Aorta (tissue), 5 donors: Measurements from ENCODE around the gene ARL4A. TPM values are rescaled to one million over a fixed set of nuclear protein-coding genes. Genes with fewer than 3 reads are reported as not detected.

ENCODE experiments used
- ATAC-seq: fragments of 200-7000 bp; cut with Tn5 transposase; one replicate; pipeline ENCODE4 v1.9.1; 2022; ENCODE audit warnings: moderate library complexity; ENCODE audit not compliant: low FRiP score
- DNase-seq, 2 donors: peaks; one replicate each; pipeline ENCODE4 v3.0.0-alpha.2; 2020
- H3K27ac ChIP-seq, 2 donors: one replicate each; pipeline ENCODE4 v1.5.1; 2013; ENCODE audit warnings: low read length in 2 of 2, mild to moderate bottlenecking in 2 of 2, moderate library complexity in 2 of 2, control low read depth in 1 of 2, inconsistent platforms in 1 of 2, low read depth in 1 of 2
- H3K27me3 ChIP-seq, 2 donors: one replicate each; pipeline ENCODE4 v1.6.1; 2013; ENCODE audit warnings: control low read depth in 1 of 2, low read length in 1 of 2, mild to moderate bottlenecking in 1 of 2, moderate library complexity in 1 of 2; ENCODE audit not compliant: insufficient read depth in 2 of 2, control insufficient read depth in 1 of 2
- H3K36me3 ChIP-seq, 2 donors: one replicate each; pipeline ENCODE4 v1.6.1; 2013; ENCODE audit warnings: control low read depth in 1 of 2, low read length in 1 of 2, mild to moderate bottlenecking in 1 of 2; ENCODE audit not compliant: insufficient read depth in 2 of 2, control insufficient read depth in 1 of 2
- H3K4me1 ChIP-seq, 2 donors: one replicate each; pipeline ENCODE4 v1.6.1; 2013; ENCODE audit warnings: low read length in 2 of 2, control low read depth in 1 of 2, mild to moderate bottlenecking in 1 of 2, moderate library complexity in 1 of 2; ENCODE audit not compliant: insufficient read depth in 2 of 2, control insufficient read depth in 1 of 2
- H3K4me3 ChIP-seq, 2 donors: one replicate each; pipeline ENCODE4 v1.5.1; 2013; ENCODE audit warnings: low read length in 2 of 2, control low read depth in 1 of 2, mild to moderate bottlenecking in 1 of 2
- H3K9me3 ChIP-seq: one replicate; pipeline ENCODE4 v1.6.1; 2013; ENCODE audit warnings: mild to moderate bottlenecking, low read length; ENCODE audit not compliant: control insufficient read depth
- WGBS, 2 donors: extraction: QIAGEN DNeasy Blood & Tissue Kit; methylation state at CpG; one replicate each; pipeline ENCODE4 v1.1.7; 2013; 5-methylcytosine and 5-hydroxymethylcytosine counted together
- intact Hi-C, 2 donors: fragments of 100-400 bp; cut with DNase I; formaldehyde crosslinking; loops; one replicate each; pipeline versions ENCODE4 v1.14.2 to v1.15.0; 2022
- polyA plus RNA-seq, 2 donors: library from polyadenylated mRNA; stranded (reverse); fragments of 200-250 nt; gene quantifications; one replicate each; pipeline ENCODE4 v1.2.3, GENCODE V29; 2013
- total RNA-seq, 2 donors: library from RNA; stranded (reverse); fragmentation: NEBNext Ultra II Directional; extraction: Animal tissue kit (Norgen Biotek cat#: 25700); gene quantifications; one replicate each; pipeline ENCODE4 v1.2.1, GENCODE V29; 2021
- donor health status: healthy with polysubstance abuse.
- donor health status: Bipolar disorder and iron deficiency.
- donor health status: DM: no; HTN: no; CAD: no.
- donor health status: DM: no; HTN: no; CAD: no.
- donor health status: DM: yes; HTN: yes; CAD: no.

Gene ARL4A
- total and polyA plus RNA-seq, 4 donors = 2.7 to 40.4 (median 28.1) TPM

DNA sequence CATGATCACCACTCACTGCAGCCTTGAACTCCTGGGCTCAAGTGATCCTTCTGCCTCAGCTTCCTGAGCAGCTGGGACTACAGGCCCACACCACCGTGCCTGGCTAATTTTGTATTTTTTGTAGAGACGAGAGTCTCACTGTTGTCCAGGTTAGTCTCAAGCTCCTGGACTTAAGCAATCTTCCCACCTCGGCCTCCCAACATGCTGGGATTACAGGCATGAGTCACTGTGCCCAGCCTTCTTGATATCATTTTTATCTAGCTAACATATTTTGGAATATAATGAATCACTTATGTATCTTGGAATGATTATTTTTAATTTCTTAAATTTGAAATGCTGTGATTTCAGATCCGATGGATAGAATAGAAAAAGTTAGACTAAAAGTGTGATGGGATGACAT is 18.4 kb downstream of the ARL4A start:
- Histone ChIP-seq H3K4me3 (no peak overlapping the region), H3K9me3 (no peaks in the 10 kb centered on the region), H3K4me1 (no peaks in the 10 kb centered on the region), H3K27ac (no peak overlapping the region), H3K36me3 (no peaks in the 10 kb centered on the region), H3K27me3 (no peaks in the 10 kb centered on the region)
- ATAC-seq = no peak
- DNase-seq = no peak
- 88% methylated on average over 4 of the region's 4 CpGs for WGBS, 2 donors
- intact Hi-C loops = no loop called here

DNA sequence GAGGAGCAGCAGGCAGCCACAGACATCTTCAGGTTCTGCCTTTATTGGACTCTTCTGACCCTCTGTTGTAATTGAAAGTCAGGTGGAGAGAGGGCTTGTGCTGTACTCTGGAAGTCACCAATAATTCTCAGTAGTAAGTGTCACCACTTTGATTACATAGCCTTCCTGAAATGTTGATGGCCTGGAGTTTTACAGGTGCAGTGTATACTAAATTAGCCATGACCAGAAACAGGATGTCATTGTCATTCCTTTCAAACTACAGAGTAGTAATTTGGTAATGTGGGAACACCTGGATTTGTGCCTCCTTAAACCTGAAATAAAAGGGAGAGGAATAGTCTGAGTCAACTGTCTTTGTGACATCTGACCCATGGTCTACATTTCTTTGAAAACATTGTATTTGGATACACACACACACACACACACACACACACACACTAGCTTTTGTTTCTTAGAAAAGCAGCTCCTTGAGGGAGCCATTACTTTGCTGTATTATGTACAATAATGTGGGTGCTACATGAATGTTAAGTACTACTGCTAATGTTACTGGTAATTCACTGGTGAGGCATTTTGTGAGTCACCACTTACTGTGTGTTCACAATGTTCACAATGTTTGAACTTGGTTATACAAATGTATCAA is 19.6 kb downstream of the ARL4A start:
- no peaks in the 10 kb centered on the region for H3K36me3 ChIP-seq
- intact Hi-C loops = no loop called here
- no peaks in the 10 kb centered on the region for H3K9me3 ChIP-seq
- no peak for ATAC-seq
- H3K4me1 ChIP-seq = no peaks in the 10 kb centered on the region
- H3K27ac ChIP-seq = no peak overlapping the region
- H3K27me3 ChIP-seq = no peaks in the 10 kb centered on the region
- H3K4me3 ChIP-seq = no peak overlapping the region
- no peak for DNase-seq

DNA sequence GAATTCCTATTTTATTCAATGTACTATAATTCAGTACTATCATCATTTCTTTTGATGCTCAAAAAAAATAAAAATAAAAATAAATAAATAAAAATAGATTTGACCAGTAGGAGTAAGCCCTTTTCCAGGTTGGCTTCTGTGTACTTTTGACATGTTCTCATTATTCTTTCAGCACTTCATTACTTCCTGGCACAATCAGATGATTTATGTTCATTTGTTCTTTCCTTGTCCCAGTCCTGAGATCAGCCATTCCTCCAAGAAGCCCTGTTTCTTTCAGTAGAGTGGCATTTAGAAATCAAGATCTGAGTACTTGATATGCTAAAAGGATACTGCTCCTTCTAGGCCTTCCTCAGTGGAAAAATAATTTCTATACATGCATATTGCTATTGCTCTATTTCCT is 20.9 kb downstream of the ARL4A start:
- Histone ChIP-seq H3K27ac (no peak overlapping the region), H3K9me3 (no peaks in the 10 kb centered on the region), H3K36me3 (no peaks in the 10 kb centered on the region), H3K27me3 (no peaks in the 10 kb centered on the region), H3K4me1 (no peaks in the 10 kb centered on the region), H3K4me3 (no peak overlapping the region)
- ATAC-seq = no peak
- intact Hi-C loops = no loop called here
- DNase-seq = no peak

DNA sequence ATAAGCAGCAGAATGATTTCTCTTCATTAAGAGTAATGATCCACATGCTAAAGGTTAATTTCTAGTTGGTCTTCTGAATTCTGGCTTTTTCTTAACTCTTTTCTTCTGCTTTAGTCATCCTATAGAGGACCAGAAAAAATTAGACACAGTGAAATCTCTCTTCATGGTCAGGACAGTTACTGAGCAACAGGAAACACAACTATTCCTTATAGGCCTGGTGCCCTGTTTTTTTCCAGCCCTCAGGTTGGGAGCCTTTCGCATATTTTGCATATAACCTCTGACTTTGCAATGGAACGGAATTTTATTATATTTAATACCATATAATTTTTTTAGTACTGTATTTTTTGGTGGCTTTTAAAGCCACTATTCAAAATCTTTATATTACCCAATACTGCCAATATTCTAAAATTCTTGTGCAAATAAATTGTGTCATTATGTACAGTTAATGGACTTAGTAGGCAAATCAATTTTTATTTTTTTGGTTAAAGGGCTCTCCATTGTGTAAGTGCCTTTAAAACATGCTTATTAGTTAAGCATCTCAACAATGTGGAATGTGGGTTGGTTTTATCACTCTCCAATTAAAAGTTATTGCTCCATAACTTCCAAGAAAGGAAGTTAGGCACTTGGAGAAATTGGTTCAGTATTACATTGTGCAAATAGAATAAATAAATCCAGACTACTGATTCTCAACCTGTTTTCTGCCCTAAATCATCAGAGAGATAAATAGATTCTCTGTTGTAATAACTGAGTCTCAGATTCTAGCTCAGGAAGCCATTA is 22.5 kb downstream of the ARL4A start:
- Histone ChIP-seq H3K27me3 (no peaks in the 10 kb centered on the region), H3K9me3 (no peaks in the 10 kb centered on the region), H3K36me3 (no peaks in the 10 kb centered on the region), H3K27ac (no peak overlapping the region), H3K4me1 (no peaks in the 10 kb centered on the region), H3K4me3 (no peak overlapping the region)
- DNase-seq (no peak), ATAC-seq (no peak)
- 96 to 97% methylated on average over 2 of the region's 2 CpGs for WGBS, 2 donors
- intact Hi-C loops = no loop called here

DNA sequence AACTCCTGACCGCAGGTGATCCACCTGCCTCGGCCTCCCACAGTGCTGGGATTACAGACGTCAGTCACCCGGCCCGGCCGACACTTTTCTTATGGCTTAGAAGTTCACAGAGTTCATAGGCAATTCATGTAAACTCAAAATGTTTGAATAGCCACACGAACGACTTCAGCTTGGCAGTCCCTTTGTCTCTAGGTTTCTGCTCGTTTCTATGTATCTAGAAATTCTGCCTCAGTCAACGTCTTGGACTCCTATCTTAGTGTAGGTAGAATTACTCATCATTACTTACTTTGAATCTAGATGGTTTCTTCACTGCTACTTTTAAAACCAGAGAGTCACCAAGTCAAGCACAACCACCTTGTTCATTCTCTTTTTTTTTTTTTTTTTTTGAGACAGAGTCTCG is 23.7 kb downstream of the ARL4A start:
- DNase-seq (no peak), ATAC-seq (no peak)
- no peaks in the 10 kb centered on the region for H3K36me3 ChIP-seq
- H3K4me1 ChIP-seq = no peaks in the 10 kb centered on the region
- 86 to 95% methylated on average over 10 to 11 of the region's 11 CpGs for WGBS, 2 donors
- H3K9me3 ChIP-seq = no peaks in the 10 kb centered on the region
- intact Hi-C loops = no loop called here
- no peaks in the 10 kb centered on the region for H3K27me3 ChIP-seq
- H3K27ac ChIP-seq = no peak overlapping the region
- H3K4me3 ChIP-seq = no peak overlapping the region

DNA sequence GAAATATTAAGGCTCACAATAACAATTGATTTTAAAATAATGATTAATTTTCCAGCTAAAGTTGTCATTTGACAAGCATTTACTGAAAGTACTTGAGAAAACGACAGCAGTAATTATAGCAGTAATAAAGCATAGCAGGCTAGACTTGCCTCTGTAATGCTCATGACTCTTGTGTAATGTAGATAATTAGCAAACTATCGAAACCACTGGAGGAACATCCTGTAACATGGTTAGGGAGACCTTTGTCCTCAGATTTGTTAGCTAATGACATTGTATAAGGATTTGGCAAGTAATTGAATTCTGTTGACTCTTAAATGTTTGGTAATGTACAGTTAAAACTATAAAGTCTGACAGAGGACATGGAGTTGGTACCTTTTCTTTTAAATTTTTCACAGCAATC is 24.8 kb downstream of the ARL4A start:
- intact Hi-C loops = no loop called here
- no peak overlapping the region for H3K27ac ChIP-seq
- WGBS, 2 donors = 86 to 90% methylated on average over 2 of the region's 2 CpGs
- no peaks in the 10 kb centered on the region for H3K4me1 ChIP-seq
- ATAC-seq (no peak), DNase-seq (no peak)
- H3K27me3 ChIP-seq = no peaks in the 10 kb centered on the region
- no peaks in the 10 kb centered on the region for H3K9me3 ChIP-seq
- no peaks in the 10 kb centered on the region for H3K36me3 ChIP-seq
- no peak overlapping the region for H3K4me3 ChIP-seq

DNA sequence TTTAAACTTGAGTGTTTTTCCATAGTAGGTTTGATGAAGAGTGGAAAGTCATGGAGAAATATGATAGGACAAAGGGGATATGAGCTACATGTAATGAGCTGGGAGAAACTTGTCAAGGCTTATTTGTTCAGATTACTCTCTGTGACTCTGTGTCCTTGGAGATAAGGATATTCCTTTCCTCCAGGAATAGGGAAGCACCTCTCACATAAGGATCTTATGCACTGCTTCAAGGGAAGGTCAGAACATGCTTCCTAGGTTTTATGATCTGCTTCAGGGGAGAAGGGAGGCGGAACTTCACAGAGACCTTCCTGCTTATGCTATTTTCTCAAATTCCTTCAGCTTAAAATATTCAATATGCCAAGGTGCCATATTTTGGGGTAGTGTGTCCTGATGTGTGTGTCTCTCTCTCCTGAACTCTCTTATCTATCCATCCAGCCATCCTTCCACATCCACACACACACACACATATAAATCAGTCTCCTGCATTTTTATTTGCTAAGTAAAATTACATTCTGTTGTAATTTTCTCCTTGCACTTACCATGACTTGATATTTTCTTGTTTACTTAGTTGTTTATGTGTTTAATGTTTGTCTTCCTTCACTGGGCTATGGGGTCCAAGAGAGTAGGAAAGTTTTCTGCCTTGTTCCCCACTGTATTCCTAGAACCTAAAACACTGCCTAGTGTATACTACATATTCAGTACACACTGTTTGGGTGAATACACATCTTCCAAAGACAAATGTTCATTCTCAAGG is 26.4 kb downstream of the ARL4A start:
- H3K4me1 ChIP-seq = no peaks in the 10 kb centered on the region
- intact Hi-C loops = no loop called here
- H3K27me3 ChIP-seq = no peaks in the 10 kb centered on the region
- no peak overlapping the region for H3K27ac ChIP-seq
- no peak overlapping the region for H3K4me3 ChIP-seq
- ATAC-seq (no peak), DNase-seq (no peak)
- H3K36me3 ChIP-seq = no peaks in the 10 kb centered on the region
- no peaks in the 10 kb centered on the region for H3K9me3 ChIP-seq
- WGBS, 2 donors = 98 to 100% methylated on average over 1 of the region's 1 CpG

DNA sequence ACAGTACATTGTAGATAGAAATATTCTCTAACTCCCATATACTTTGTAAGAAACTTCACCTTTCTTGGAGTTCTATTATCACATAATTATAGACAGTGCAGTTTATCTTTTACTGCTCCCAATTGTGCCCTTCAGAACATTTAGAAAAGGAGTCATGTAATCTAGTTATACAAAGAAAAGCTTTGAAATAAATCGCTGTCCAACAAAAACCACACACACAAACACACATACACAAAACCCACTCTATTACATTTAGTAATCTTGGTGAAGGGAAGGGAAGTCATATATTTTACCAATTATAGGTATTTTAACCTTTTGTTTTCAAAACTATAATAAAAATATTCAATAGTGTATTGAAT is 26.9 kb downstream of the ARL4A start:
- Histone ChIP-seq H3K9me3 (no peaks in the 10 kb centered on the region), H3K4me3 (no peak overlapping the region), H3K27me3 (no peaks in the 10 kb centered on the region), H3K27ac (no peak overlapping the region), H3K36me3 (no peaks in the 10 kb centered on the region), H3K4me1 (no peaks in the 10 kb centered on the region)
- intact Hi-C loops = no loop called here
- ATAC-seq (no peak), DNase-seq (no peak)
- 92 to 98% methylated on average over 1 of the region's 1 CpG for WGBS, 2 donors
